CD4-positive, alpha-beta T cell treated with Interleukin-12 subunit alpha and Interleukin-12 subunit beta, for 1 hour (primary cell): ENCODE measurements around the gene PDIA3.
A peak's percentile ranks its signal among the peaks of the same experiment; 100 is the strongest.
"Not testable (repeated sequence)": the region's sequence is repeated elsewhere in the genome, so short reads cannot be mapped to it uniquely, and the experiment has no call there.

Experiments used
- DNase-seq: peaks from one replicate; pipeline ENCODE4 v3.0.0-alpha.2; 2020

PDIA3 gene

DNA sequence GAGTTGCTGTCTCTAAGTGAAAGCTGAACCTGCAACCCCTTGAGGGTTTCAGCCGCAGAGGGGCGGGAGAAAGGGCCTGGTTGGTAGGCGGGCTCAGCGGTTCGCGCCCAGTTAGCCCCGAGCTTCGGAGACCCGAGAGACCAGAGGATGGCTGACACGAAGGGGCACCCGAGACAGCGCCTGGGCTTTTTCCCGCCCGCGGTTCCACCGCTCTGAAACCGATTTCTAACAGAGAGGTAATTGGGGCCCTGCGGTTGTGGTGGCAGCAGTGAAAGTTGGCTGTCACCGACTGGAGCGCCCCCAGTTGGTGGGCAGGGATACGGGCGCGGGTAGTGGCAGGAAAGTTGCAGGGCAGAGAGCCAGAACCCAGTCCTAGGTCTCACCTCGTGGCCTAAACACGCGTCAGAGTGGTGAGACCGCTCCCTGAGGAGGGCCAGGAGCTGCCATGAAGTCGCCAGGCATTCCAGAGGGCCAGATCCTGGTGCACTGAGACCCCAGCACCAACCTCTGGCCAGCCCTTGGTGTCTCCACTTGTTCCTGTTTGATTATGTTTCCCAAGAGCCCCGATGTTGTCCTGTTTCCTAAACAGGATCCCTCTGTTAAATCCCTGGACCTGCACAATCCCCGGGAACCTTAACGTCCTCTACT, 31.2 kb downstream of the PDIA3 start:
- peak; percentile 87 for DNase-seq

DNA sequence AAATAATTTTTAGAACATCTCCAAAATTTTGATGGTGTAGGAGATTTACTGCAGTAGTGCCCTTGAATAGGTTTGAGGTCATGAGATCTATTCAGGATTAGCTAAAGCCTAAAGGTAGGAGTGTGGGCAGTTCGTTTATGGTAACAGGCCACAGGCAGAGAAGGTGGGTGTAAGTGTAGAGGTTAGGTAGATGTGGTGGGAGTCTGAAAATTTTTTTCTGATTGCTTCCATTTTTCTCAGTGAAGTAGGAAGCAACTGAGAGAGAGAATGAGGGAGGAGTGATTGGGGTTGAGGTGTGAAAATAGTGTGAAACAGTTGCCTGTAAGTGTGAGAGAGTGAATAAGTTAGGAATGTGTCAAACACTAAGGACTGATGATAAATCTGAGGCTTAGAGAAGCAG, 32.8 kb downstream of the PDIA3 start:
- DNase-seq, result no peak

DNA sequence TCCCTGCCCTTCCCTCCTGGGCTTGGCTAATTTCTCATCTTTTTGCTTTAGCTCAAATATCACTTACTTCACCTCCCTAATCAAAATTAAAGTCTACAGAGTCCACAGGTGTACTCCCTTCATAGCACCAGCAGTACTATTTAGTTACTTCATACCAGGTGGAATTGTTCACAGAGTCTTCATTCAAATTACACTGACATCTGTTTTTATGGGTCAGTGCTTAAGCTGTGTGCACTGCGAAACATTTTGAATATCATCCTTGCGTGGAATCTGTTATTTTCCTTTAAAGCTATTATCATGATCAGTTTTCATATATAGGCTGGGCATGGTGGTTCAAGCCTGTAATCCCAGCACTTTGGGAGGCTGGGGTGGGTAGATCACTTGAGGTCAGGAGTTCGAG, 43.2 kb downstream of the PDIA3 start:
- DNase-seq, result no peak

DNA sequence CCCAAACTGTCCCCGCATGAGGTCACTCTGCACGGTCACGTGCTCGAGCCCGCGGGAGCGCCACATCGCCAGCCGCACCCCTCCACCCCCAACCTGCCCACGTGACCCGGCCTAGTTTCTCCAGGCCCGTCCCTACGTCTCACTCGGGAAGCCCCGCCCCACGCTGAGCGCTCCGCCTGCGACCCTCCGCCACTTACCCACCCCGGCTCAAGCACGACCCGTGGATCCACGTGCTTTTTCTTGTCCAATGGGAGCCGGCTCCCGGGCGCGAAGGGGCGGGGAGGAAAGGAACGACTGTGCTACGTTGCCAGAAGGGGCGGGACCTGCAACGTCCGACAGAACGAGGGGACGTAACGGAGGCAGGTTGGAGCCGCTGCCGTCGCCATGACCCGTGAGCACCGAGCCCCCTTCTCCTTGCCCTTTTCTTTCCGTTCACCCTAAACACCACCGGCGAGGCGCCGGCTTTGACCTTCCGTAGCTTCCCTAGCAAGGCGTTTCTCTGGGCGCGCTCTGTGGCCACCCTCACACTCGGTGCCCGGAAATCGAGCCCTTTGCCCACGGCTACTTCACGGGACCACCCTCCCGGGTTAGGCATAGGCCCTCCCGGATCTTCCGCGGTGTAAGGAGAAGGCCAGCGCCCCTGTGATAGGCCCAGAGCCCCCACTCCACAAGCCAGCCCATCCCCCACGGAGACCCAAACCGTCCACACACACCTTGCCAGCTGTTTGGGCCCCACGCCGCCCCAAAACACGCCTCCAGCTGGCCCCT, 45.9 kb downstream of the PDIA3 start, which contains the start of gene SERF2:
Gene SERF2, plus strand, starts transcription at position 328 of the 768 bp plus-strand sequence. Its CDS starts 57 bp downstream, at position 385.
- peak; percentile 100 for DNase-seq

DNA sequence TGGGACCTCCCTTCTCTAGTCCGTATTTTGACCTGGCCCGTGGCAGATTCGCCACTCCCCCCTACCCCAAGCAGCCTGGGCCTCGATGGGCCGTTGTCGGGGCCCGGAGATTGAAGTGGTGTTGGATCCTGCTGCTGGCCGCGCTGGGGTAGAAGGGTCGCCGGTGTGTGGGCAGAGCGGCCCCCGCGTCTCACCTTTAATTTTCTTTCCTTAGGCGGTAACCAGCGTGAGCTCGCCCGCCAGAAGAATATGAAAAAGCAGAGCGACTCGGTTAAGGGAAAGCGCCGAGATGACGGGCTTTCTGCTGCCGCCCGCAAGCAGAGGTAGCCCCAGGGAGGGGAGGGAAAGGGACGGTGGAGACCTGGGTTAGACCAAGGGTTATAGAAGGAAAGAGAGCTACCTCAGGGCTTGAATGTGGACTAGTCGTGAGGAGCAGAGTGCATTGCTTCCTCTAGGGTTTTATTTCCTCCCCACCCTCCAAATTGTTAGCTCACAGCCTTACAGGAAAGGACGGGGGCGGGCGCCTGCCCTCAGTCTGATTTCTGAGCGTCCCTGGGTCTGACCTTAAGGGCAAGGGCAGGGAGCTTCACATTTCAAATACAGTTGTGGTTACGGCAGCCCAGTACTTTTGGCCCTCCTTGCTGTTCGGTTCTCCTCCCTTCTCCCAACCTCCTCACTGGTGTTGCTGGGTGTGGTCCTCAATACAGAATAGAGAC, 46.7 kb downstream of the PDIA3 start:
- peak; percentile 53 for DNase-seq

DNA sequence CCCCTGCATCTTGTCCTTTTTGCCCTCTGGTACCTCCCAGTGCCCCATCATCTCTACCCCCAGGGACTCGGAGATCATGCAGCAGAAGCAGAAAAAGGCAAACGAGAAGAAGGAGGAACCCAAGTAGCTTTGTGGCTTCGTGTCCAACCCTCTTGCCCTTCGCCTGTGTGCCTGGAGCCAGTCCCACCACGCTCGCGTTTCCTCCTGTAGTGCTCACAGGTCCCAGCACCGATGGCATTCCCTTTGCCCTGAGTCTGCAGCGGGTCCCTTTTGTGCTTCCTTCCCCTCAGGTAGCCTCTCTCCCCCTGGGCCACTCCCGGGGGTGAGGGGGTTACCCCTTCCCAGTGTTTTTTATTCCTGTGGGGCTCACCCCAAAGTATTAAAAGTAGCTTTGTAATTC, 47.4 kb downstream of the PDIA3 start:
- no peak for DNase-seq

DNA sequence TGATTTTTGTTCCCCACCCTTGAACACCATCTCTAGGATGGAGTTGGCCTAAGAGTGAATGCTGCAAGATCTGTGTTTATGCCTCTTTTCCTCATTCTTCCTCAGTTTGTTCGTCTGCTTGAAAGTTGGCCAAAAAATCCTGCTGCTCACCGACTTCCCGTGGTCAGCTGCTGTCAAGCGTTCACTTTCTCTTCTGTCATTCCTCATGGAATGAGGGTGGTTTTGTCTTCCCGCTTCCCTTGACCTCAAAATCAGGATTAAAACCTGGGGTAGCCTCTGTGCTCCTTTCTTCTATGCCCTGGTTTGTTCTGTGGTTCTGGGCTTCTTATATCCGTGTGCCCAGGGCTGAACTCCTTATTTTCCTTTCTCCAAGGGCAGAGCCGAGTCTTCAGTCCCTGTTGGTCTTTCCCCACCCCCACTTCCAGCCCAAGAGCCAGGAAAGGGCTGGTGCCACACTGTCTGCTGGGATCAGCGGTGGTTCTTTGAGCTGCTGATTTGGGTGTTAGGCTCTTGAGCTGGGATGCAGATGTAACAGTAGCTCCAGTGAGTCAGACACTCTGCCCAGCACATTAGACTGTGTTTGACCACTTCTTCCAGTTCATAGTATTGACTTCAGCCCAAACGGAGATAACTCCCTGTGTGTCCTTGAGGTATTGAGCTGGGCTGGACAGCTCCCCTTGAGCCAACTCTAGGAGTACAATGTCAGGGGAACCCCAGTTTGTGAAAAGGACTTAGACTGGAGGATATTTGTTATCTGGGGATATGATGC, 48.2 kb downstream of the PDIA3 start:
- DNase-seq, result no peak

DNA sequence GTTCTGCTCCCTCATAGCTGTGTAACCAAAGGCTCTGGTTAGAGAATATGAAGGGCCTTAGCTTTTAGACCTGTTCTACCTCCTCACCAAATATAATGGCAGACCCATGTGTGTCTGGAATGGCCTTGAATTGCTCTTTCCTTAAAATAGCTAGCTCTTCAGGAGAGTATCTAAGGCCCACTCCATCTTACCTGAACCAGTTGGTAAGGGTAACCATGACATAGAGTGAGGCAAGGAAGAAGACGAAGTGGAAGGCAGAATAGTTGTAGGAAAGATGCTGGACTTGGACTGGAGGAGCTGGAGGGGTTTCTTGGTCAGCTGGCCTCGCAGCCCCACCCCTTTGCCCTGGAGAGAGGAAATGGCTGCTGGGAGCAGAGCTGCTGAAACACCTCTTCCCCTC, 49.0 kb downstream of the PDIA3 start:
- DNase-seq, result no peak

DNA sequence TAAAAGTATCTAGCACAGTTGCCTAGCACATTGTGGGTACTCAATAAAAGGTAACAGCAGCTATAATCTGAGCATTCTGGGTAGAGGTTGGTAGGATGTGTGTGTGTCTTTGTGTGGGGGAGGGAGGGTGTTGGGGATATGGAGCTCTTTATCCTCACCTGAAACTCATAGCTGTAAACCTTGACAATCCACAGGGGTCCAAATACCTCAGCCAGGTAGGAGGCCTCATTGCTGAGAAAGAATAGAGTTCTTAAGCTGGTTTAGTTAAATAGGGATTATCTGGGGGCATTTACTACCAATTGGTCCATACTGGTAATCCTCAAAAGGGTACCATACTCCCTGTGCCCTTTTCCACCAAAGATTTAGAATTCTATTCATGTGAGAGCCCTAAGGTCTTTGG, 49.8 kb downstream of the PDIA3 start:
- DNase-seq, result no peak

DNA sequence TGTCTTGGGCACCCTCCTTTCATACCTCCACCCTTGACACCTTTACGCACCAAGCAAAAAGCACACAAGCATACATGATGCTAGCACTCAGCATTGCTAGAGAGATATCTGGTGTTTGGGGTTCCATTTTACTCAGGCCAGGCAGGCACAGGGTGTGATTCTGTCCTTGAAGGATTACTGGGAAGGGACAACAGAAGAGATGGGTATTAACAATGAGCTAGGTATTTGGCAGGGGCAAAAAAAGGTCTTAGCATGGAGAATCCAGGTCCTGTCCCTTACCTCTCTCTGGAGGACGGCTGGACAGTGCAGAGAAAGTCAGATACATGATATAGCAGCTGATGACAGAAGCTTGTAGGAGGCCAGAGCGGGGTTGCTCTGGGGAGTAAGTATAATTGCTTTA, 50.3 kb downstream of the PDIA3 start:
- no peak for DNase-seq

DNA sequence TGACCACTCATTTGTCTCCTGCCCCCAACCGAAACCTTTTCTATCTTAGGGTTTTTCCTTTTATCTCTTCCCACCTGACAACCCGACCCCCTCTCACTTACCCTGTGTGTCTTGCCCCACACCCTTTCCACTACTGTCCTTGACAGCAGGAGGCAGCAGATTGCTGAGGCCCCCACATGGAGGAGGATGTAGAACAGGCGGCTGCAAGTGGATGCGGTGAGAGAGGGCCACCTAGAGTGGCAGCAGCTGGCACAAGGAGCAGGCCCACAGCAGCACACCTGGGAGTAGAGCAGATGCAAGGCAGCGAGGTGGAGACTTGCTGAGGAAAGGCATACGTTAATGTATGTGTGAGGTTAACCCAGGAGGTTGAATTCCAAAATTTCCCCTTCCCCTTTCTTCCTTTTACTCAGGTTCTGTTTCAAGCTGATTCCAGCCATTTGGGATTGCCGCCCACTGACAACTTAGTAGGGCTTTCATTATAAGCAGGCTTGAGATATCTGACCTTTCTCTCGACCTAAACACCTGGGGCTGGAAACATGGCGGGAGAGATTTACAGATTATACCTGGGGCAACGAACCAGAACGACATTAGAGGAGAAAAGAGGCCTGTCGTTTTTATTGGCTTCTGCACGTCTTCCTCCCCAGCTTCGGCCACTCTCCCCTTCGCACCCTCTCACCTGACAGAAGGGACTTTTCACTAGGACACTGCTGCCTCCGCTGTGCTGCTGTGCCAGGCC, 53.1 kb downstream of the PDIA3 start:
- no peak for DNase-seq

DNA sequence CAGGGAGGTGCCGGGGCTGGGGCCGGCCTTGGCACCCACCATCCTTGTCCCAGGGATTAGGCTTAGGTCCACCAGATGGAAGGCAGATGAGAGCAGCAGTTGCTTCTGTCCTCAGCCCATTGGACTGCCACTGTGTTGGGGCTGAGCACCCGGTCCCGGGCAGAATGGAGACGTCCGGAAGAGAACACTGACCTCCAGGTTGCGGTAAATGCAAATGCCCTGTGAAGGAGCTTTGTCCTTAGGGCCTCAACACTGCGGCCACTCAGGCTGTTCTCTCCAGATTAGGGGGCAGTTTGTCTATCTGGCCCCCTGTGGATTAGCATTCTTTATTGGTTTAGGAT, 53.7 kb downstream of the PDIA3 start, which contains the start of gene SERINC4:
Gene SERINC4, minus strand, starts transcription at position 276 of the 341 bp plus-strand sequence. Its CDS starts 234 bp downstream, at position 42.
- no peak for DNase-seq

DNA sequence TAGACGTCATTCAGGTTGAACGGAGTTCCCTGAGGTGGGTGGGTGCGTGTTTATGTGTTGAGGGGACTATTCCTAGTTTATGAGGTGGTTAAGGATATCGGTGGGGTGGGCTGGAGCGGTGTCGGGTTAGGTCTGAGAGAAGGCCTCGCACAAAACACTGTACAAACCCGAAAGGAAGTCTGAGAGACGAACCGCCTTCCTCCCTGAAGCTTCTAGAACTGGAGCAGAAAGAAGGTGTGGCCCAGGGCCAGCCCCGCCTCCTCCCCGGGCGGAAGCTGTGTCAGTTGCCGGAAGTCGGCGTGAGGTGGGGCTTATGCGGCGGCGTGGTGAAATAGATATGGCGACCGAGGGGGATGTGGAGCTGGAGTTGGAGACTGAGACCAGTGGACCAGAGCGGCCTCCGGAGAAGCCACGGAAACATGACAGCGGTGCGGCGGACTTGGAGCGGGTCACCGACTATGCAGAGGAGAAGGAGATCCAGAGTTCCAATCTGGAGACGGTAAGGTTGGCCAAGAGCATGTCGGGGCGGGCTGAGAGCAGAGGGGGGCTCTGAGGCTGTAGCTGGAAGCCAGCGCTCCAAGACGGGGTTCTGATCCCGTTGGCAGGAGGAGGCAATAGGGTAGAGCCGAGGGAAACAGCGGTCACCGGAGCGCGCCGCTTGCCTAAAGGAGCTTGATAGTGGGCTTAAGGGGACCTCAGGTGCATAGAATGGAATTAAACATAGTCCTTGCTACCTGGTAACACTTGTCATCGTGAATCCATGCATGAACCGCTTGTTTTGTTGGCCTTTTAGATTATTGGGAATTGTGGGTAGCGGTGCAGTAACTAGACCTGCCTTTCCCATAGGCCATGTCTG, 54.3 kb downstream of the PDIA3 start, which contains the start of gene HYPK:
Gene HYPK, plus strand, starts transcription at position 314 of the 856 bp plus-strand sequence. Its CDS starts 24 bp downstream, at position 338.
- DNase-seq, result peak; percentile 95

DNA sequence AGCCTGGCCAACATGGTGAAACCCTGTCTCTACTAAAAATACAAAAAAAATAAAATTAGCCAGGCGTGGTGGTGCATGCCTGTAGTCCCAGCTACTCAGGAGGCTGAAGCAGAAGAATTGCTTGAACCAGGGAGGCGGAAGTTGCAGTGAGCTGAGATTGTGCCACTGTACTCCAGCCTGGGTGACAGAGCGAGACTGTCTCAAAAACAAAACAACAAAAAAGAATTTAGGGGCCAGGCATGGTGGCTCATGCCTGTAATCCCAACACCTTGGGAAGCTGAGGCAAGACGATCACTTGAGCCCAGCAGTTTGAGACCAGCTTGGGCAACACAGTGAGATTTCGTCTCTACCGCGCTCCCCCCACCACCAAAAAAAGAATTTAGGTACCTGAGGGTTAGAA, 56.4 kb downstream of the PDIA3 start:
- DNase-seq, result not testable (repeated sequence)

DNA sequence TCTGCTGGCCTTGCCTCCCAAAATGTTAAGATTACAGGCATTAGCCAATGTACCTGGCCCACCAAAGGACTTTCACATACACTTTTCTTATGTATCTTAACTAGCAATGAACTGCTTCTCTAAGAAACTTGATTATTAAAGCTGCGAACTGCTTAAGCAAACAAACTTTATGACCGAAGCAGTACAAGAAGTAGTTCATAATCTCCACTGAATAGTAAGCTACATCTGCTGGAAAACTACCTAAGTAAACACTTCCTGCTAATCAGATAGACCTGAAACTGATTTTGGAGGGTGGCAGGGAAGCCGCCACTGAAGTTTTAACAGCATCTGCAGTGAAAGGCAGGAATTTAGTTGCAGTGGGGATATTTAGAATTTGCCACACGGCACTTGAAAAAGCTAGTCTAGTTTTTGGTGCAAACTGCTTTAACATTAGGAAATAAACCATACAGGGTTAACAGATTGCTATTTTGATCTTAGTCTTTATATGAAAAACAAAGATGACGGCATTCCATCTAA, 62.3 kb downstream of the PDIA3 start:
- no peak for DNase-seq

DNA sequence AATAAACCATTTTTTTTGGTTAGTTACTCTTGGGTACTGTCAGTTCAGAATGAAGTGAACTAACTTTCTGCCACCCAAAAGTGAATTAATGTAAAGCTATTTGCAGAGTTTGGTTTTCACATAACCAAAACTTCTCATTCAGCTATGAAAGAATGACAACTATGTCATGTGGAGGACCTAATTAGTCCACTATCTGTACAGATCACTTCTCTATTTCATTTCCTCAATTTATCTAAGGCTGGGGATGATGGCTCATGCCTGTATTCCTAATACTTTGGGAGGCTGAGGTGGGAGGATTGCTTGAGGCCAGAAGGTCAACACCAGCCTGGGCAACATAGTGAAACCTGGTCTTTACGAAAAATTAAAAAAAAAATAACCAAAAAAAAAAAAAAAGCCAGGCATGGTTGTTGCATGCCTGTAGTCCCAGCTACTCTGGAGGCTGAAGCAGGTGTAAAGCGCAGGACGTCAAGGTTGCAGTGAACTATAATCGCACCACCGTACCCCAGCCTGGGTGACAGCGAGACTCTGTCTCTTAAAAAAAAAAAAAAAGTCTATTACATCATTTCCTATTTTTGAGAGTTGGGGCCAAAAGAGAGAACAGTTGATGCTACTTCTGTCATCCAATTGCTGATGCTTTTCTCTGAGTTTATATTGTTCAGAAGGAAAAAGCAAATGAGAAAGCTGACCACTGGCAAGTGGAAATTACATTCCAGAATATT, 62.9 kb downstream of the PDIA3 start:
- DNase-seq, result no peak

DNA sequence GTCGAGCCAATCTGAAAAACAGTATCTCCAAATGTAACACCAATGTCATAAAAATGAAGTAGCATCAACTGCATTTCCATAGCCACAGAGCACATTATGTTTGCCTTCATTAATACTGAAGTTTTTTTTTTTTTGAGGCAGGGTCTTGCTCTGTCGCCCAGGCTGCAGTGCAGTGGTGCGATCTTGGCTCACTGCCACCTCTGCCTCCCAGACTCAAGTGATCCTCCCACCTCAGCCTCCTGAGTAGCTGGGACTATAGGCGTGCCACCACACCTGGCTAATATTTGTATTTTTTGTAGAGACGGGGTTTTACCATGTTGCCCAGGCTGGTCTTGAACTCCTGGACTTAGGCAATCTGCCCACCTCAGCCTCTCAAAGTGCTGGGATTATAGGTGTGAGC, 68.8 kb downstream of the PDIA3 start:
- DNase-seq, result not testable (repeated sequence)

DNA sequence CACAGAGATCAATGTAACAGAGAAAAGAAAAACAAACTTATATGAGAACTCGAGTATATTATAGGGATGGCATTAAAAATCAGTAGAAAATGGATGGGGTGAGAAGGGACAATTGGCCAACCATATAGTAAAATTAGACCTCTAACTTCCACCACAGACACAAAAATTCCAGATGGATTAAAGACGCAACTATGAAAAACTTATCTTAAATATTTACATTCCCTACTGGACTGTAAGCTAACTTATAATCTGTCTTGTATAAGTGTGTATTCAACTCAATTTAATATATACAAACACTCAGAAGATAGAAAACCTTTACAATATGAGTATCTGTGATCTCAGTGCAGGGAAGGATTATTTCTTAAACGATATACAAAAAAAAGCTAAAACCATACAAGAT, 75.3 kb downstream of the PDIA3 start:
- DNase-seq, result no peak
